Inferior parietal cortex (tissue), 1 donor: ENCODE results near the gene ELMO2.

Experiments used
- DNase-seq: peaks from one replicate; pipeline ENCODE4 v3.0.0-alpha.2; 2016; ENCODE audit errors: extremely low spot score

ELMO2 gene

DNA sequence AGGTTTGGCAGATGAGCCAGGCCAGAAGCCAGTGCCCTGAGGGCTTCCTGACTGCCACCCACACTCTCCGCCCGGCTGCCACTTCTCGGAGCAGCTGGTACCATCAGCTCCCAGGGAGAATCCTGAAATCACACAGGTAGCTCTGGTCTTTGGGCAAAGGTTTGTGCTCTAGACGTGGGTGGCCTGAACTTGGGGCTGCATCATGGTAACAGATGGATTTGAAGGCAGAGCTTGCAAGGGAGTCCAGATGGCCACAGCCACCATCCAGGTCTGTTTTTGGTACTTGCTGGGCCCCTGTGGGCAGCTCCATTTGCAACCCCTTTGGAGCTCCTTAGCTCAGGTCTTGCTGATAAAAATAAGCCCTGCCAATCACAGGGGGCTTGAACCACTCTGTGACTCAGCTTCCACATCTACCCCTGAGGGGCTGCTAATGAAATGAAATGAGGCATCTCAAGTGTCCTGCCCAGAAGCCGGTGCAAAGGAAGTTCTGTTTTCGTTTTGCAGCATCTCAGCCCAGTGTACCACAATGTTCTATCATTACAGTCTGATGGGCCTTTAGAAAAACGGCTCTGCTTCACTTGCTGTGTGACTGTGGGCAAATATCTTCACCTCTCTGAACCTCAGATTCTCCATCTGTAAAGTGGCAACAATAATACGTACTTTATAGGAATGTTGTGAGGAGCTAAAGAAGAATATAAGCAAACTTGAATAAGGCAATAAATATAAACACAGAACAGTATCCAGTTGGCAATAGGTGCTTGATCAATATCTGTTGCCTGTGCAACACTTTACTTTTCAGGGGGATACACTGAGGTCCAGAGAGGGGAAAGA lies 73.0 kb downstream of the ELMO2 start:
- DNase-seq = no peak

GRCh38 chr20:46332373-46333160 lies 73.8 kb downstream of the ELMO2 start:
- DNase-seq = no peak

- DNase-seq = no peak
Measured at GRCh38 chr20:46331611-46332361, 74.6 kb downstream of the ELMO2 start.

DNA sequence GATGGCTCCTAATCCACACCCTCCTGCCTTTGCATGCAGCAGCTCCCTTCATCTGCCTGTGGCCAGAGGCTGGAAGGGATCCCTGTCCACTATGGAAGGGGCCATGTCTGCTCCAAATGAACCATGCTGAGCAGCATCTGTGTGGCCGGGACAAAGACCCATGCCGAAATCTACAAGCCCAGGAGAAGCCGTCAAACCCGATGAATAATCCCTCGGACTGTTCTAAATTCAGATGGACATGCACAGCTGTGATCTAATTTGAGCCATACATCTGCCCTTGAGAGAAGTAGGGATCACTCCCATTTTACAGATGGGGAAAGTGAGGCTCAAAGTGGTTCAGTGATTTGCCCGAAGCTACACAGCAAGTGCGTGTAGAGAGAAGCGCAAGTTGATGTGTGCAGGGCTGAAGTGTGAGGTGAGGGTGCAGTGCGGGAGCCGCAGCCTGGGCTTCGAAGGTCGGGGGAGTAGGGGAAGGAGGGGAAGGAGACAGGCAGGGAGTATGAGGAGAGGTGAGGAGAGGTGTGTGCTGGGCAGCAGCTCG lies 75.5 kb downstream of the ELMO2 start:
- no peak for DNase-seq

DNA sequence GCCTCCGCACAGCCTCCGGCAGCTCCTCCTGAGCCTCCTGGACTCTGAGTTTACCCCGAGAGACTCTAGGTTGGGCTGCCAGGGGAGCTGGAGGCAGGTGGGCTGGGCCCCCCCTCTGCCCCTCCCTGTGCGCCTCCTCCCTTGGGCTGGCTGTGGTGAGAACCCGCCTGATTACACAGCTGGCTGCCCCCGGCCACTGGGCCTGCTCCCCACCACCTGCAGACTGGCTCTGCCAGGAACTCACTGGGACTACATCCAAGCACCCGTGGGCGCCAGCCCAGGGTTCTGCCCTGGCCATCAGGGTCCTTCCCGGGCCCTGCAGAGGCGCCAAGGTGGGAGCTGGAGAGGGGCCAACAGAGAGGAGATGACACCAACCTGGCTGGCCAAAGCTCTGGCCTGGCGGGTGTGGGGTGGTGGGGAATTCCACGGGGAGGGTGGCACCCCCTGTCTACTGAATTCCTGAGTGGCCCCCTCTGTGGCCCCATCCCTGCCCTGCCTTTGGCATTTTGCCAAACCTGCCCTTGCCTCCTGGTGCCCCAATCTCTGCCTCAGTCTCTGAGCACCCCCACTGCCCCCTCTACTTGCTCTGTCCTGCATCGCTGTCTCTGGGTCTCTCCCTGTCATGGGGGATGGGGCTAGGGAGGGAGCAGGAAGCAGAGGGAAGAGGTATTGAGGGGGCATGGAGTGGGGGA lies 76.2 kb downstream of the ELMO2 start:
- DNase-seq = no peak

GRCh38 chr20:46328200-46328882 lies 78.1 kb downstream of the ELMO2 start:
- no peak for DNase-seq

DNA sequence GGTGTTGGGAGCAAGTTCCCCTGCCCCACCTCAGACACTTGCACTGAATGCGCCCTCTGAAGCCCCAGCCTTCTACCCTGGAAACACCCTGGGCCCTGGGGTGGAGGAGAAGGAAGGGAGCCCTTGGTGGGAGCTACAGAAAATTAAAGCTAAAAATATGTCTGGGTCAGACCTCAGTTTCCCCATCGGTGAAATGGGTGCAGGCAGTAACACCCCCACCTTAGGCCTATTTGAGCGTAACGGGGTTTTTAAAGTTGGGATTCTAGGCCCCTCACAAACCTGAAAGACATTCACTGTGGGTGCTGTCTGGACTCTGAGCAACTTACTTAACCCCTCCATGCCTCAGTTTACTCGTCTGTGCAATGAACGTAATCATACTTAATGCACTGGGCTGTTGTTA lies 78.9 kb downstream of the ELMO2 start:
- no peak for DNase-seq

DNA sequence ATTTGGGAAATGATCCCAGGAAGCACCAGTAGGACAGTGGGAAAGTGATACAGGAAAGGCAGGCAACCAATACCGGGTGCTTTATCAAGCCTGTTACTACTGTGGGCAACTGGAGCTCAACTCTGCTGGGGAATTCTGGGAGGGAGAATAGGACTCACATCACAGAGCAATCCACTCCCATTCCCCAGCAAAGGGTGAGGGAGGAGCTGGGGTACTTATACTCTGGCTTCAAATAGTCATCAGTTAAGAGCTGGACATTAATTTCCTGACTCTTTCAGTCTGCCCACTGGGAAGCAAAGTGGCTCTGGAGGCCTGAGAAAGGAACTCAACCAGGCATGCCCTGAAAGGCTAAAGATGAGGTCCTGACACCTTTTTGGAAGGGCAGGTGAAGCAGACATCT lies 80.6 kb downstream of the ELMO2 start:
- no peak for DNase-seq

GRCh38 chr20:46324960-46325703 lies 81.3 kb downstream of the ELMO2 start:
- no peak for DNase-seq

DNA sequence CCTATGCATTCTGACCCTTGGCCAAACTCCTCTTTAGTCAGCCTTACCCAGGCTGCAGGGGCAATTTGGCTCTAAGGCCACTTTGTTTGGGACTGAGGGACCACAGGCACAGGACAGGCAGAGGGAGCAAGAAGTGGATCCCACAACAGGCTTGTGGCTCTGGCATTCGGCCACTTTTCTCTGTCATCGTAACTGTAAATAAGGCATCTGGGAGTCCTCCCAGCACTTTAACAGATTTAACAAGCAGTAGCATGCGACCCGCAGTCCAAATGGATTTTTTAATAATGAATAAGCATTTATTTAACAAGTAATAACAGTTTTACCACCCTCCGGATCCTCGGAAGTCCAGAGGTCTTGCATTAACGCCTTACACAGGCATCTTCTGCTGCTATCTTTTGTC lies 82.0 kb downstream of the ELMO2 start:
- DNase-seq = no peak

DNA sequence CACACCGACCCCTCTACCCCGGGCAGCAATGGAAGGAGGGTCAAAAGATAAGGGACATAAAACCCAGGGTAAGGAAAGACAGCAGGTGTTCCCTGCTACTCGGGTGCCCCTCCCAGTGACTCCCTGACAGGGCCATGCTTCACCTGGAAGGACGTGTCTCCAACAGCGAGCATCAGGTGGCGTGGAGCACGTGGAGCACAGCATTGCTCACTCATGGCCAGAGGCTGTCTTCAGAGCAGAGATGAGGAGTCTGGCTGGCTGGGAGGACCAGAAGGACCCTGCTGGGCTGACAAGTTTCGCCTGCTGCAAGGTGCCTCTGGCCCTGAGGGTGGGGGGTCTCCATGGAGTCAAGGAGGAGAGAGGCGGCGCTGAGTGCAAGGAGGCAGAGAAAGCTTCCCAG lies 82.9 kb downstream of the ELMO2 start:
- no peak for DNase-seq

GRCh38 chr20:46322641-46323040 lies 83.8 kb downstream of the ELMO2 start:
- no peak for DNase-seq

DNA sequence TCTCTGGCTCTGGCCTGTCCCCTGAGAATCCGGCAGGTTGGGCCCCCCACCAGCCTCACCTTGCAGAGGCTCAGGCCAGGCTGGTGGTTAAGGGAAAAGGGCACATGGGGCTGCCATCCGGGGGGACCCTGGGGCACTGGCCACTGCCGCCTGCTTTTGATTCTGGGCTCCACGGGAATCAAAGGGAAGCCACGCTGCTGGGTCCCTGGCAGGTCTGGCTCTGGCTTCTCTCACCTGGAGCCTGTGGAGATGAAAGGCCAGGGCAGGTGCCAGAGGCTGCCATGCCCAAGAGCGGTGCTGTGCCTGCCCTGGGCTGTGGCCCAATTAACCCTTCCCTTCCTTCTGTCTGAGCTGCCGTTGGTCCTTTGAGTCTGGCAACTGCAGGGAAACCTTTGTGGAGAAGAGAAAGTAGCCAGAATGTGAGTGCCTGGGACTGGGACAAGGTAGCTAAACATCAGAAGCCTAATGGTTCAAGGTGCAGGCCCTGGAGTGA lies 88.7 kb downstream of the ELMO2 start:
- DNase-seq = no peak

- DNase-seq = no peak
Measured at GRCh38 chr20:46316984-46317684, 89.3 kb downstream of the ELMO2 start.
